ENCODE results near the gene AR. TPM values are rescaled to one million over a fixed set of nuclear protein-coding genes. Genes with fewer than 3 reads are reported as not detected.

The AR gene
- total and polyA plus RNA-seq, 2 of the 13 experiments (the other 11 are each of a cell fraction or from before 2014, with no cell fraction given), result not detected

DNA sequence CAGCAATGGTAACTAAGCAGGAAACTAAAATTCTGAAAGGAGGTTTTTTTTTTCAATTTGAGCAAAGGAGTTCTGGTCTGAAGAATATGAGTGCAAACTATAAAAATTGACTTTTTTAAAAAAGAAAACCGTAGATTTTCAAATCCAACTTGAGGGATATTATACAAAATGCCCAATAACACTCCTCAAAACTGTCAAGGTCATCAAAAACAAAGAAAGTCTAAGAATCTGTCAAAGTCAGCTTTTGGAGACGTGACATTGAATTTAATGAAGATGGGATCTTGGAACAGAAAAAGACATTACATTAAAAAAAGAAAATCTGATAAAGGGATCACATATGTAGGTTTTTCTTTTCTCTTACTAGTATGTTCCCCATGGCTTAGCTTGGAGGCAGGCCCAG, 40.4 kb upstream of the AR start:
- Histone ChIP-seq H3K9ac (ENCODE audit: insufficient read depth, low read depth, low read length) (no peak overlapping the region), H3K27me3 (ENCODE audit: control insufficient read depth in 1 of 2, insufficient read depth in 2 of 2, low read length in 2 of 2) (no peaks in the 10 kb centered on the region), H3K79me2 (ENCODE audit: insufficient read depth, low read length) (no peaks in the 10 kb centered on the region), H3K9me3 (ENCODE audit: low read length) (peaks cover 39% of the 10 kb centered on the region), H3K4me2 (ENCODE audit: low read depth, low read length) (no peak overlapping the region), H3K4me3 (replicated peaks in 1 of 3; ENCODE audit: insufficient read depth in 1 of 3, low read depth in 2 of 3, low read length in 3 of 3) (no peak overlapping the region), H2AFZ (ENCODE audit: low read length) (no peak overlapping the region), H3K27ac (ENCODE audit: extremely low read length, insufficient read depth, low read length) (no peak overlapping the region), H3K4me1 (ENCODE audit: insufficient read depth, low read length) (no peaks in the 10 kb centered on the region), H4K20me1 (ENCODE audit: insufficient read depth, low read length) (no peaks in the 10 kb centered on the region), H3K36me3 (replicated peaks in 1 of 2; ENCODE audit: control insufficient read depth in 1 of 2, insufficient read depth in 2 of 2, low read length in 2 of 2) (no peaks in the 10 kb centered on the region)
- WGBS (ENCODE audit: low lambda C conversion rate), result 3% methylated on average over 2 of the region's 2 CpGs
- DNase-seq (ENCODE audit: low spot score) (no peak), FAIRE-seq (no peak), ATAC-seq (no peak)
- ChIA-PET CTCF (ENCODE audit: low intra/inter-chr PET ratio, low total read pairs) (no interaction called here), POLR2A (no interaction called here)
- BruUV-seq (replicated peaks), result no TSS peak
- in situ Hi-C loops (cut with HindIII; ENCODE audit: extremely low pct_ligation_motif_present, low pct_unique_long_range_greater_than_20kb) (no loop called here), intact Hi-C loops (cut with micrococcal nuclease; ENCODE audit: unreplicated experiment) (no loop called here)
- TF ChIP-seq MAFK (conservative IDR thresholded peaks at IDR 0.05 in 1 of 2, IDR thresholded peaks at IDR 0.05 in 1 of 2; ENCODE audit: low read length in 2 of 2), result peak in 1 of 2 experiments; percentile 64; a peak in 2 of 4 replicates
- no peak for TF ChIP-seq HDAC1 (CRISPR knock-in tag; IDR thresholded peaks at IDR 0.05)
- no peak for TF ChIP-seq KLF12 (CRISPR knock-in tag; IDR thresholded peaks at IDR 0.05; ENCODE audit: borderline replicate concordance)
- TF ChIP-seq ZNF121 (CRISPR knock-in tag; IDR thresholded peaks at IDR 0.05), result no peak

- no TSS peak for BruUV-seq (replicated peaks)
- TF ChIP-seq SYNCRIP (IDR thresholded peaks at IDR 0.05; ENCODE audit: insufficient read depth, low read depth, low read length) (no peak), ETV5 (CRISPR knock-in tag; IDR thresholded peaks at IDR 0.05; ENCODE audit: borderline replicate concordance) (no peak), ZNF773 (CRISPR knock-in tag; IDR thresholded peaks at IDR 0.05; ENCODE audit: borderline replicate concordance) (no peak), AGO2 (optimal IDR thresholded peaks at IDR 0.05; ENCODE audit: low read depth, low read length) (no peak)
- in situ Hi-C loops (cut with HindIII; ENCODE audit: extremely low pct_ligation_motif_present, low pct_unique_long_range_greater_than_20kb) (no loop called here), intact Hi-C loops (cut with micrococcal nuclease; ENCODE audit: unreplicated experiment) (no loop called here)
- no peak overlapping the region for H2AFZ ChIP-seq (ENCODE audit: low read length)
- ChIA-PET CTCF (ENCODE audit: low intra/inter-chr PET ratio, low total read pairs) (no interaction called here), POLR2A (no interaction called here)
- no peaks in the 10 kb centered on the region for H3K79me2 ChIP-seq (ENCODE audit: insufficient read depth, low read length)
- no peaks in the 10 kb centered on the region for H3K9me3 ChIP-seq (ENCODE audit: low read length)
- no peak overlapping the region for H3K4me3 ChIP-seq (replicated peaks in 1 of 3; ENCODE audit: insufficient read depth in 1 of 3, low read depth in 2 of 3, low read length in 3 of 3)
- H3K27ac ChIP-seq (ENCODE audit: extremely low read length, insufficient read depth, low read length), result no peak overlapping the region
- DNase-seq (ENCODE audit: low spot score) (no peak), ATAC-seq (no peak), FAIRE-seq (no peak)
- no peak overlapping the region for H3K9ac ChIP-seq (ENCODE audit: insufficient read depth, low read depth, low read length)
- no peaks in the 10 kb centered on the region for H3K4me1 ChIP-seq (ENCODE audit: insufficient read depth, low read length)
- no peaks in the 10 kb centered on the region for H4K20me1 ChIP-seq (ENCODE audit: insufficient read depth, low read length)
- no peak overlapping the region for H3K4me2 ChIP-seq (ENCODE audit: low read depth, low read length)
- H3K27me3 ChIP-seq (ENCODE audit: control insufficient read depth in 1 of 2, insufficient read depth in 2 of 2, low read length in 2 of 2), result no peaks in the 10 kb centered on the region
- no peaks in the 10 kb centered on the region for H3K36me3 ChIP-seq (replicated peaks in 1 of 2; ENCODE audit: control insufficient read depth in 1 of 2, insufficient read depth in 2 of 2, low read length in 2 of 2)
Measured at GRCh38 chrX:67520671-67521070, 23.1 kb upstream of the AR start.
